Left hindlimb (tissue), 1 donor: ENCODE measurements around the gene RPS6KA5.

Experiments used
- DNase-seq: peaks from one replicate; pipeline ENCODE4 v3.0.0-alpha.2; 2018

Gene RPS6KA5

DNA sequence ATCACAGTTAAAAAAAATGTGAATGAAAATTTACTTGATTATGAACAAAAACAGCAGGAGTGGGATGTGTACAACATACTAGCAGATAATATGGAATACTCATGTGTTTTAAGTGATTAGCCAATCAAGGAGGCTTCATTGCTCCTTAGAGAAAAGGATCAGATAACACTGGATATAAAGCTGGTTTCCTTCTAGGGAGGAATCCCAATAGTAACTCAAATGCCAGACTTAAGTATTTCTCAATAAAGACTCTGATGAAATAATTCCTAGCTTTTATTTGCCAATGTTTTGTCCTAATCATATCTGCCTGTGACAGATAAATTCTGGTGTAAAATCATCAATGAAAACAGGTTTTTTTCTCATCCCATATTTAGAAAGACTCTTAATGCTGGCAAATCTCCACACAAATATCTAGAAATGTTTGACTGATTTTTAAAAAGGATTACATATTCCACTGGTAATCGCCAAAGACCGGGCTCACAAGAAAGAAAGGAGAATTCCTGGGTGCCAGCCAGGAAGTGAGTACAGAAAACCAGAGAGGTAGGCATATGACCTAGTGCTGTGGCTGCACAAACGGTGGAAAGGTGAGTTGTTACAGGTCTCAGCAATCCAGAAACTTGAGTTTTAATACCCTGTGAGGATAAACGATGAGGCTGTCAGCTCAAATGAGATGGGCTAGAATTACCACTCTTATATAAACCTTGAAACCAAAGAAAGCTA lies 135.7 kb downstream of the RPS6KA5 start:
- no peak for DNase-seq

GRCh38 chr14:90922141-90922540 lies 138.3 kb downstream of the RPS6KA5 start:
- DNase-seq = no peak

DNA sequence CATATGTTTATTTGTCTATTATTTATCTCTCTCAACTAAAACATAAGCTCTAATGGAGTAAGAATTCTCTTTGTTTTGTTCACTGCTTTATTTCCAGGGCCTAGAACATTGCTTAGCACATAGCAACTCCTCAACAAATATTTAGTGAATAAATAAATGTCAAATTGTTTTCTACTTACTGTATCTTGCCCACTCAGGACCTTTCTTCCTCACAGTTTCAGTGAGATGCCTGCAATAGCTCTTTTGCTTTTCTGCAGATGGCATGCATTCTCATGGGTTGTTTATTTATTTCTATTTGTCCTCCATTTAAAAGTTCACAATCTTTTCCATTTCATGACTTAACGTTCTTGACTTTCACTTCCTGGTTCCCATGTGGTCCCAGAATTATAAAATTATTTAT lies 149.3 kb downstream of the RPS6KA5 start:
- no peak for DNase-seq

- DNase-seq = no peak
Observed at GRCh38 chr14:90907178-90907577, 153.3 kb downstream of the RPS6KA5 start.

DNA sequence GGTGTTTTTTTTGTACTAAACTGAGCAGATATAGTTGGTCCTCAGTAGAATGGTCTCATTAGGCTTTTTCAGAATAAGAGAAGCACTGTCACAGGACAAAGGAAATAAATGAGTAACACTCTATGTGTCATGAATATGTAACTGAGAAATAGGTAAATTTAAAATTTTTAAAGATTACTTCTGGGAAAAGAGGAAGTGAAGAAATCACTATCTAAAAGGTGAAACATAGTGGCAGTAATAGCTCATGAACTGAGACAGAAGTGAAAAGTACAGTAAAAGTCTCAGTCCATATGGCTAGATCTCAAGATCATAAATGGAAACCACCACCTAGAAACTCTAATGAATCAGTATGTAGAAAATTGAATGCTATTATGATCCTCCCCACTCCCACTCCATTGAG lies 154.9 kb downstream of the RPS6KA5 start:
- DNase-seq = no peak

DNA sequence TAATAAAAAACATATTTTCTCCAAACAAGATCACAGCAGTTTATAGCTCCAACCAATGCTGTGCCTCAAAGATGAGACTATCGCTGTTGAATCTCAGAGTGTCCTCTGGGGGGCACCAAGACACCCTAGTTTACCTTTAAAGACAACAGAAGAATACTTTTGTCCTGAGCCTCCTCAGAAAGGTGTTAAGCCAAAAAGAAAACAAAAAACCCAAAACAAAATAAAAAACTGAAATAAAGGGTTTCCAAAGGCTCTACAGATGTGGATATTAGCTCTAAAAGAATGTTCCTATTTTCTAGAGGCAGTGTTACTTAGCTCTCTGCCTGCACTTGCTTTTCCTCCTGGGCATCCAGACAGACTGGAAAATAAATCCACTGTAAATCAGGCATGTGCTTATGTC lies 157.3 kb downstream of the RPS6KA5 start:
- peak; percentile 55 for DNase-seq

- DNase-seq = no peak
Observed at GRCh38 chr14:90900476-90901083, 159.9 kb downstream of the RPS6KA5 start.

GRCh38 chr14:90897022-90897421 lies 163.4 kb downstream of the RPS6KA5 start:
- no peak for DNase-seq

- DNase-seq = no peak
Observed at GRCh38 chr14:90894241-90894640, 166.2 kb downstream of the RPS6KA5 start.

DNA sequence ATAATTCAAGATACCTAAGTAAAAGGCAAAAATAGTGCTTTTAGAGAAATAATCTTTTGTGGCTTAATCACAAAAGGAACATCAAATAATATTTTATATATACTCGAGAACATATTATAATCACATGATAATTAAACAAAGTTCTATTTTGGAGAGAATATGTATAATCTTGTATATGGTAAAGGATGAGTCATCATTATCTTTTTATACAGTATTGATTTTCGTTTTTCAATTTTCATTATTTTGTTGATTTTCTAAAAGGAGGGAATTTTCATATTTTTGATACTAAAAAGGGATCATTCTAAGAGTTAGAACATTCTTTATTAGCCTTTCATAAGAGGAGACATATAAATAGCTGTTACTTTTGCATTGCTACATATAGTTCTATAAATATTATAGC lies 166.9 kb downstream of the RPS6KA5 start:
- no peak for DNase-seq

GRCh38 chr14:90892970-90893369 lies 167.5 kb downstream of the RPS6KA5 start:
- DNase-seq = no peak

DNA sequence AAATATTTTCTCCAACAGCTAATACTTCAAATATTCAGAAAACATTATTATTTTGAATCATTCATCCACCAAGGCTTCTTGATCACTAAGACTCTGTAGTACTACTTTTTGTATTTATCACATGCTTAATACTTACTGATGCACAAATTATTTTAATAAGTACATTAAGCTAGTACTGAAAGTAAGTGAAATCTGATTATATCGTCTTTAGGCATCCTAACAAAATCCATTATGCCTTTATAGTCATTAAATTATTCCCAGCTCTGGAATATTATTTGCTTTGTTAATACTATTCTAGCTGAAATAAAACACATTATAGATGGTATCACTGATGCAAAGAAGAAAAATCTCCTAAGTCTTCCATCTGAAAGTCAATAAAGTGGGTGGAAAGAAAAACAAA lies 169.1 kb downstream of the RPS6KA5 start:
- DNase-seq = no peak

- no peak for DNase-seq
Observed at GRCh38 chr14:90890322-90891020, 170.0 kb downstream of the RPS6KA5 start.

- no peak for DNase-seq
Observed at GRCh38 chr14:90886297-90886815, 174.1 kb downstream of the RPS6KA5 start.

DNA sequence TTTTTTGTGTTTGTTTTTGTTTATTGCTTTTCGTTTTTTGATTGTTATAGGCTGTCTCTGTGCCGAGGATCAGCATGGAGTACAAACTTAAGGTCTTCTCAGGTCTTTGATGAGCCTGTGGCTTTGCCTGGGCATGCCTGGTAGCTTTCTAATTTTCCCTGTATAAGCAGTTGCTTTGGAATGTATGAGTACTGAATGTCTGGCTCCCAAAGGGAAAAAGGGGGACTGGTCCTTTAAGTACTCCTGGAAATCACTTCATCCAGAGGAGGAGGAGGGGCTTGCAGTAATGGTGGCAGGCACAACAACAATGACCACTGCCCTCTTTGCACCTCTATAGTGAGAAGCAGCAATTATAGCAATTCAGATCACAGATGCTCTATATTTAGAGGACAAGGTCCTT lies 176.7 kb downstream of the RPS6KA5 start:
- DNase-seq = no peak

DNA sequence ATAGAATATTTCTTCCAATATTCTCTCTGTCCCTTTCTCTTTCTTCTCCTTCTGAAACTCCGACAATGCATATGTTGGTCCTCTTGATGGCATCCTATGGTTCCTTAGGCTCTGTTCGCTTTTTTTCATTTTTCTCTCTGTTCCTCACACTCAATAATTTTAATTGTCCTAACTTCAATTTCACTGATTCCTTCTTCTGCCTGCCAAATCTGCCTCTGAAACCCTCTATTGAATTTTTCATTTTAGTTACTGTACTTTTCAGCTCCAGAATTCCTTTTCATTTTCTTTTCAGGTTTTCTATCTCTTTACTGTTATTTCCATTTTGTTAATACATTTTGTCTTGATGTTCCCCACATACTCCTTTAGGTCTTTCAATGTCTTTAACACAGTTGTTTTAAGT lies 177.2 kb downstream of the RPS6KA5 start:
- DNase-seq = no peak

- no peak for DNase-seq
Observed at GRCh38 chr14:90880282-90880681, 180.2 kb downstream of the RPS6KA5 start.

DNA sequence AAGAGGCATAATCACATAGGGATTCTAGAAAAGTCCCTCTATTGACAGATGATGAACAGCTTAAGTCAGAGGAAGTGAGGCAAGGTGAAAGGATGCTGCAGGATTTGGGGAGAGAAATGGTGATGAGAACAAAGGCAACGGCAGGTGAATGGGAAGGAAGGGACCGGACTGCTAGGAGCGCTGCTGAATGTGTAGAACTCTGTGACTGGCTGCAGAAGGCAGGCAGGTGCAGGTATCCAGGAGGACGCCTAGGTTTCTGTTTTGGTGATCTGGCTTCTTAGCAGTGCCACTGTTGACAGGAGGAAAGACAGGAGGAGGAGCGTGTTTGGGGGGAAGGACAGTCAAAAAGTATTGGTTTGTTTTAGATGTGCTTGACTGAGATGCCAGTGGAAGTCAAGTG lies 185.8 kb downstream of the RPS6KA5 start:
- no peak for DNase-seq

DNA sequence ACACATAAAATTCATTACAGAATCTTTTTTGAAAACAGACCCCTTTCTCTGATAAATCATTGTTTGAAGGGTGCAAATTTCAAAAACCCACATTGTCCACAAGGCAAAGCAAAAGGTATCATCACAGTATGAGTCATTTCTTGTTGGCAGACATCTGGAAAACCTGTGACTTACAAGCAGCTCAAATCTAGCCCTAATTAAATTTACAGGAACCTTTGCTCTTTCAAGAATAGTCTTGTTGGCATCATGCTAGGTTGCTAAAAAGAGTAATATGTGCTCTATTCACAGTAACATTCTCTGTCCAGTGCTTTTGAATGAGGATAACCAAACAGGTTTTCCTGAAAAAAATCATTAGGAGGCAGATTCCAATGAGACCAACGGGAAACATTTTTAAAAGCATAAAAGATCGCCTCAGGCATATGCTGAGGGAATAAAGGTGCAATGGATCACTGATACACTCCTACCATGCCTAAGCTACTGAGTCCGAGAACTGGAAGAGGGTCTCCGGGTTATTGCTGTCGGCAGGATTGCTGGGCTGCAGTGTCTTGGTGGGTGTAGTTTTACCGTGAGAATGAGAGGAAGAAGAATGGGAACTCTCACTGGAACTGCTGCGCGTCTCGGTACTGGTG lies 188.7 kb downstream of the RPS6KA5 start:
- no peak for DNase-seq

DNA sequence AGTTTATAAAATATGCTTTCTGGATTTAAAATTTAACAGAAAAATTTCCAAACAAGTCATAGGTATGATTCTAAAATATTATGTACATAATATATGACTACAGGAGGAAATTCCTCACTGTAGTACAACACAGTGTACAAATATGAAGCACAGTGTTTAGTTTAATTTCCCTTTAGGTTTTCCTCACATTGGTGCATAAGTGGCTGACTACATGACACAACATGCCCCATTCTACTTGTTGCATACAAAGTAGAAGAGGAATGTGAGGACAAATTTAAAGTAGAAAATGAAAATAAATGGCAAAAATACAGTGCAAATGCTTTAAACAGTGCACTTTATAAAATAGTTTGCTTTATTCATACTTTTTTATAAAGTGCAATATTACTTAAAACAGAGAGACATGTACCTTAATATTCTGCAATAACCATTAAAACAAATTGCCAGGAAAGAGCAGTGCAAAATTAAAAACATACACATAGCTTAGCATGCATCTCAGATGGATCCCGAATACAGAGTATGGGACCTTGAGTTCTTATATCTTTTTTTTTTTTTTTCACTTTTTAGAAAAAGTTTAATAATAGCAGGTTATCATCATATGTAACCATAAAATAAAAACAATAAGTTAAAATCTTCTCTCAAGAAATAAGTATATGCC lies 189.4 kb downstream of the RPS6KA5 start:
- no peak for DNase-seq

DNA sequence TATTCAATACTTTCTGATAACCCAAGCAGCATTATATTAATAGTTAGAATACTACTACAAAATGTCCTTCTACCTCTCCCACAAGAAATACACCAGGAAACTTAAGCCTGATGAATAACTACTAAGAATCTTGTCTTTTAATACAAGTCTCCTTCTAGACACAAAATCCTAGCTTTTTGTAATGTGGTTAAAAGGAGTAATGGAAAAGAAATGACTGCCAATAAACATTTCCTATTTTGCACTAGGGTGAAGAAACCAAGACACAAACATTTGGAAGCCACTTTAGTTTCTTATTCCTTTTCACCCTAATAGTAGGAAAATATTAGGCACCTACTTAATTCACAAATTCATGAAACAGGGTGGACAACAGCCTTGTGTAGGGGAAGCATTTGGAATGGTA lies 192.9 kb downstream of the RPS6KA5 start:
- no peak for DNase-seq

DNA sequence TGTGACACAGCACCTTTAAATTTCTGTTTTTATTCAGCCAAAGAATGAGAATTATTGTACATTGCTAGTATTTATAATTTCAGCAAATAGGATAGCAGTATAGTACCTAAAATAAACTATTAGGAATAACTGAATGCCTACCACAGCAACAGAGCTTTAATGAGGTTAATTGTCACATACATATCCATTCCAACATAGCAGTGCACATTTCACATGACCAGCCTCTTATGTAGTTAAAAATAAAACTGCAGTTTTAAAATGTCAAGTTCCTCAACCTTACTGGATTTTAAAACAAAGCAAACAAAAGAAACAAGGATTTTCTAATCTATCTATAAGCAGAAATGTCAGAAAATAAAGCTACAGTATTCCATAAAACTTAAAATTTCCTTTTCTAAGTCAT lies 193.6 kb downstream of the RPS6KA5 start:
- DNase-seq = no peak

- DNase-seq = no peak
Observed at GRCh38 chr14:90864741-90865140, 195.7 kb downstream of the RPS6KA5 start.
